Left lung (tissue), 10 donors: ENCODE measurements around the gene FEM1C. TPM values are rescaled to one million over a fixed set of nuclear protein-coding genes. Genes with fewer than 3 reads are reported as not detected.

ENCODE experiments used
- ATAC-seq: fragments of 200-7000 bp; cut with Tn5 transposase; one replicate; pipeline ENCODE4 v1.9.1; 2020; ENCODE audit warnings: moderate library complexity
- DNase-seq, 4 donors: peaks; one replicate each; pipeline ENCODE4 v3.0.0-alpha.2; 2013 to 2020
- H3K27ac ChIP-seq, 2 donors: fragments of 200-600 bp; sonication (generic) in 1 of 2; one replicate each; pipeline versions ENCODE4 v1.5.0 to v1.8.0; 2020 to 2021
- H3K27me3 ChIP-seq, 2 donors: fragments of 200-600 bp; sonication (generic) in 1 of 2; one replicate each; pipeline versions ENCODE4 v1.5.0 to v1.8.0; 2020 to 2021
- H3K36me3 ChIP-seq, 2 donors: fragments of 200-600 bp; sonication (generic) in 1 of 2; one replicate each; pipeline versions ENCODE4 v1.5.0 to v1.8.0; 2020 to 2021
- H3K4me1 ChIP-seq, 2 donors: fragments of 200-600 bp; one replicate each; pipeline ENCODE4 v1.8.0; 2021
- H3K4me3 ChIP-seq, 2 donors: fragments of 200-600 bp; sonication (generic) in 1 of 2; one replicate each; pipeline versions ENCODE4 v1.5.0 to v1.8.0; 2020 to 2021; ENCODE audit warnings: mild to moderate bottlenecking in 1 of 2
- H3K9me3 ChIP-seq, 2 donors: fragments of 200-600 bp; sonication (generic) in 1 of 2; one replicate each; pipeline versions ENCODE4 v1.5.0 to v1.8.0; 2020 to 2021
- CTCF ChIP-seq, 2 donors: fragments of 200-600 bp; sonication (generic) in 1 of 2; IDR thresholded peaks; one replicate each; pipeline versions ENCODE4 v1.5.0 to v1.8.0; 2021; ENCODE audit warnings: antibody characterized with exemption in 2 of 2
- intact Hi-C, 2 donors: fragments of 100-400 bp; cut with DNase I; formaldehyde crosslinking; loops; one replicate each; pipeline versions ENCODE4 v1.11.2 to v1.14.2; 2022
- polyA plus RNA-seq, 6 donors: library from polyadenylated mRNA; unstranded; fragments of 120-200 nt; gene quantifications; one replicate each; pipeline ENCODE4 v1.2.1, GENCODE V29; 2013; ENCODE audit not compliant: insufficient read length in 6 of 6
- total RNA-seq, 2 donors: library from RNA; stranded (reverse); fragmentation: NEBNext Ultra II Directional; extraction: Animal tissue kit (Norgen Biotek cat#: 25700); gene quantifications; one replicate each; pipeline ENCODE4 v1.2.1, GENCODE V29; 2021
- donor health status: DM: no; HTN: yes; CAD: no.
- donor health status: DM: no; HTN: no; CAD: no.

The FEM1C gene
- total and polyA plus RNA-seq, 8 donors: 21.1 to 28.7 (median 23.3) TPM

DNA sequence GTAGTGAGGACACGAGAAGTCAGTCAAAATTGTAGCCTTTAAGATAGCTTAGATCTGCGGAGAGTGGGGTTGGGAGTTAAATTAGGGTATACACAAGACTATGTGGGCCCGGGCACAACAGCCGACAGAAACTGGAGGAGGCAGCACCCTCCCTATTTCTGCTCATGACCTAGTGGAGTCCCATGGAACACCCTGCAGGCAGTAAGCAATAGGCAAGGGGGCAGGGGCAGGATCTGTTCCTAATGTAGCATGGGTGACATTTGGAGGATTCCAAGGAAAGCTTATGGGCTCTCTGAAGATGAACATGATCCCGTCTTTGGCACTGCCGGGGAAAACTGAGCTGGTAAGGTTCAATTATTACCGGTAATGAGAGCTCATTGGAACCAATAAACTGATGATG lies 67.0 kb downstream of the FEM1C start:
- H3K27ac ChIP-seq: no peak overlapping the region
- ATAC-seq (no peak), DNase-seq (no peak)
- peaks cover 0 to 5% of the 10 kb centered on the region in 2 donors for H3K4me1 ChIP-seq
- H3K9me3 ChIP-seq: no peaks in the 10 kb centered on the region
- no peaks in the 10 kb centered on the region for H3K36me3 ChIP-seq
- no peak for TF ChIP-seq CTCF (IDR thresholded peaks at IDR 0.05)
- no peak overlapping the region for H3K4me3 ChIP-seq
- no peaks in the 10 kb centered on the region for H3K27me3 ChIP-seq
- intact Hi-C loops: no loop called here

- DNase-seq (no peak), ATAC-seq (peak; percentile 28)
- no peak overlapping the region for H3K27ac ChIP-seq
- no peaks in the 10 kb centered on the region for H3K36me3 ChIP-seq
- no peak overlapping the region for H3K4me3 ChIP-seq
- intact Hi-C loops: no loop called here
- peaks cover 7 to 10% of the 10 kb centered on the region in 2 donors for H3K4me1 ChIP-seq
- H3K27me3 ChIP-seq: no peaks in the 10 kb centered on the region
- no peak for TF ChIP-seq CTCF (IDR thresholded peaks at IDR 0.05)
- H3K9me3 ChIP-seq: no peaks in the 10 kb centered on the region
Observed at GRCh38 chr5:115475788-115476187, 68.8 kb downstream of the FEM1C start.

- H3K4me1 ChIP-seq: peaks cover 10% of the 10 kb centered on the region in 2 donors
- H3K27ac ChIP-seq: peak overlapping the region in 1 of 2 donors; percentile 15
- no peaks in the 10 kb centered on the region for H3K36me3 ChIP-seq
- H3K4me3 ChIP-seq: no peak overlapping the region
- peak; percentile 47 for ATAC-seq
- intact Hi-C loops: no loop called here
- no peaks in the 10 kb centered on the region for H3K9me3 ChIP-seq
- DNase-seq: peak in 1 of 4 donors; percentile 61
- H3K27me3 ChIP-seq: no peaks in the 10 kb centered on the region
- TF ChIP-seq CTCF (IDR thresholded peaks at IDR 0.05): no peak
Observed at GRCh38 chr5:115472271-115473025, 72.1 kb downstream of the FEM1C start.

GRCh38 chr5:115471345-115472063 lies 73.1 kb downstream of the FEM1C start:
- DNase-seq (peak in 1 of 4 donors; percentile 66), ATAC-seq (peak; percentile 60)
- H3K4me1 ChIP-seq: peaks cover 10 to 11% of the 10 kb centered on the region in 2 donors
- H3K4me3 ChIP-seq: no peak overlapping the region
- no peaks in the 10 kb centered on the region for H3K36me3 ChIP-seq
- intact Hi-C loops: no loop called here
- H3K9me3 ChIP-seq: no peaks in the 10 kb centered on the region
- no peak overlapping the region for H3K27ac ChIP-seq
- TF ChIP-seq CTCF (IDR thresholded peaks at IDR 0.05): no peak
- H3K27me3 ChIP-seq: no peaks in the 10 kb centered on the region

DNA sequence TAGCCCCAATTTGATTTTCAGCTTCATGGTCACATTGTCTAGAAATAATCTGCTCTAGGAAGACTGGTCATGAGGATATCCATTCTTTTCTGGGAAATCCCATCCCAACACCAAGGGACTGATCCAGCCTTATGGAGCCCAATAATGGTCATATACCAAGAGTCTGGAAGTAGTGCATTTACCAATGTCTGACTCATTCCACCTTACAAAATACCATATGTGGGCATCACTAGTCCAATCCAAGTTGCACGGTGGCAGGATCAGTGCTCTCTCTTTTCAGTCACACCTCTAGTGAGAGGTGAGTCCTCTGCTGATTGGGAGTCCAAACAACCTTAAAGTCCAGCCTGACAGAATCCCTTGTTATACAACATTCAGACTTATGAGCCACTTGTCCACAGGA lies 73.7 kb downstream of the FEM1C start:
- intact Hi-C loops: no loop called here
- no peaks in the 10 kb centered on the region for H3K36me3 ChIP-seq
- no peak overlapping the region for H3K27ac ChIP-seq
- peaks cover 10 to 11% of the 10 kb centered on the region in 2 donors for H3K4me1 ChIP-seq
- ATAC-seq (no peak), DNase-seq (no peak)
- no peaks in the 10 kb centered on the region for H3K27me3 ChIP-seq
- H3K9me3 ChIP-seq: no peaks in the 10 kb centered on the region
- H3K4me3 ChIP-seq: no peak overlapping the region
- no peak for TF ChIP-seq CTCF (IDR thresholded peaks at IDR 0.05)
